CD4-positive, alpha-beta T cell (primary cell): ENCODE data around the gene MOXD1. TPM values are rescaled to one million over a fixed set of nuclear protein-coding genes. Genes with fewer than 3 reads are reported as not detected.

Experiments used
- ATAC-seq: fragments of 200-7000 bp; cut with Tn5 transposase; one replicate; pipeline ENCODE4 v1.10.0; 2022; ENCODE audit warnings: mild to moderate bottlenecking; ENCODE audit not compliant: poor library complexity
- CTCF ChIA-PET: fragments of 350-600 bp; sonication (Branson Sonifier 250); formaldehyde crosslinking; loops from one replicate; lab custom pipeline; 2021; ENCODE audit warnings: antibody characterized with exemption, inconsistent platforms; lab: Charles Lee
- POLR2A ChIA-PET: fragments of 350-600 bp; sonication (Branson Sonifier 250); formaldehyde crosslinking; loops from one replicate; lab custom pipeline; 2021; ENCODE audit warnings: antibody characterized with exemption, inconsistent platforms; lab: Charles Lee
- DNase-seq, 14 experiments: peaks; one replicate each; pipeline ENCODE4 v3.0.0-alpha.2; 2013 to 2020; ENCODE audit warnings: mixed read lengths in 2 of 14
- H3K27ac ChIP-seq, 2 donors: one replicate each; pipeline versions ENCODE4 v1.5.1 to v1.7.0; 2013; ENCODE audit warnings: low read length in 2 of 2, low read depth in 1 of 2, mild to moderate bottlenecking in 1 of 2
- H3K27me3 ChIP-seq, 2 experiments: 1 replicate in 1 of 2; 2 replicates in 1 of 2; pipeline versions ENCODE4 v1.6.1 to v1.7.0; 2013; ENCODE audit warnings: low read length in 2 of 2, control low read depth in 1 of 2, mild to moderate bottlenecking in 1 of 2, moderate library complexity in 1 of 2; ENCODE audit not compliant: insufficient read depth in 2 of 2, control insufficient read depth in 1 of 2
- H3K36me3 ChIP-seq: one replicate; pipeline ENCODE4 v1.6.1; 2013; ENCODE audit warnings: low read length, control low read depth; ENCODE audit not compliant: insufficient read depth
- H3K4me1 ChIP-seq: one replicate; pipeline ENCODE4 v1.6.1; 2013; ENCODE audit warnings: low read length, control low read depth; ENCODE audit not compliant: insufficient read depth
- H3K4me3 ChIP-seq: one replicate; pipeline ENCODE4 v1.5.1; 2013; ENCODE audit warnings: mild to moderate bottlenecking, low read length, moderate library complexity
- H3K9me3 ChIP-seq, 2 experiments: 1 replicate in 1 of 2; 2 replicates in 1 of 2; pipeline versions ENCODE4 v1.6.1 to v1.7.0; 2013; ENCODE audit warnings: low read length in 2 of 2, mild to moderate bottlenecking in 2 of 2, control low read depth in 1 of 2, moderate library complexity in 1 of 2; ENCODE audit not compliant: control insufficient read depth in 1 of 2, insufficient read depth in 1 of 2
- H3K27ac Mint-ChIP-seq: one replicate; pipeline ENCODE4 v1.8.0; 2020; ENCODE audit warnings: mixed read lengths
- H3K27me3 Mint-ChIP-seq: one replicate; pipeline ENCODE4 v1.8.0; 2021; ENCODE audit warnings: mixed read lengths
- H3K36me3 Mint-ChIP-seq: one replicate; pipeline ENCODE4 v1.8.0; 2021; ENCODE audit warnings: low read depth, mixed read lengths
- H3K4me1 Mint-ChIP-seq: one replicate; pipeline ENCODE4 v1.8.0; 2021; ENCODE audit warnings: low read depth, mixed read lengths
- H3K4me3 Mint-ChIP-seq: one replicate; pipeline ENCODE4 v1.8.0; 2020; ENCODE audit warnings: mild to moderate bottlenecking, mixed read lengths
- H3K9me3 Mint-ChIP-seq: one replicate; pipeline ENCODE4 v1.8.0; 2020; ENCODE audit warnings: mixed read lengths
- CTCF ChIP-seq: fragments of 200-600 bp; IDR thresholded peaks from one replicate; pipeline ENCODE4 v1.8.0; 2022; ENCODE audit warnings: antibody characterized with exemption, mild to moderate bottlenecking
- intact Hi-C, 2 experiments: fragments of 100-400 bp; cut with DNase I in 1 of 2; cut with micrococcal nuclease in 1 of 2; formaldehyde crosslinking; loops; one replicate each; pipeline versions ENCODE4 v1.15.1 to v1.9.0; 2023 to 2025; cut with DNase I, micrococcal nuclease
- total RNA-seq, 174 experiments: library from RNA in 2 of 174; stranded (reverse) in 2 of 174; gene quantifications; one replicate each; pipeline ENCODE4 v1.2.3 and lab custom pipeline; 2021 to 2026

The MOXD1 gene
- total RNA-seq, 2 experiments from 2014 or later: not detected

- Histone ChIP-seq H3K4me3 (no peak overlapping the region), H3K9me3 (peaks cover 0 to 2% of the 10 kb centered on the region in 2 experiments), H3K36me3 (no peaks in the 10 kb centered on the region), H3K27ac (no peak overlapping the region), H3K27me3 (no peaks in the 10 kb centered on the region), H3K4me1 (no peaks in the 10 kb centered on the region)
- no peaks in the 10 kb centered on the region for H3K9me3 Mint-ChIP-seq
- no peak overlapping the region for H3K27ac Mint-ChIP-seq
- H3K36me3 Mint-ChIP-seq: no peaks in the 10 kb centered on the region
- DNase-seq (no peak), ATAC-seq (no peak)
- CTCF ChIA-PET: no interaction called here
- H3K4me3 Mint-ChIP-seq: no peak overlapping the region
- no peaks in the 10 kb centered on the region for H3K4me1 Mint-ChIP-seq
- POLR2A ChIA-PET: no interaction called here
- TF ChIP-seq CTCF: no peak
- intact Hi-C loops: no loop called here
- peaks cover 28% of the 10 kb centered on the region for H3K27me3 Mint-ChIP-seq
Measured at GRCh38 chr6:132388291-132388690, 13.0 kb downstream of the MOXD1 start.

GRCh38 chr6:132382630-132383175 lies 18.6 kb downstream of the MOXD1 start:
- Mint-ChIP-seq H3K27me3 (peaks cover 39% of the 10 kb centered on the region), H3K27ac (no peak overlapping the region), H3K36me3 (no peaks in the 10 kb centered on the region), H3K4me1 (no peaks in the 10 kb centered on the region), H3K4me3 (no peak overlapping the region), H3K9me3 (no peaks in the 10 kb centered on the region)
- DNase-seq (no peak), ATAC-seq (no peak)
- H3K36me3 ChIP-seq: no peaks in the 10 kb centered on the region
- H3K9me3 ChIP-seq: peaks cover 0 to 3% of the 10 kb centered on the region in 2 experiments
- H3K4me1 ChIP-seq: no peaks in the 10 kb centered on the region
- intact Hi-C loops: no loop called here
- POLR2A ChIA-PET: no interaction called here
- CTCF ChIA-PET: interaction anchor here (1.4 to 1.6 kb wide), 2 partner anchors 8 to 103 kb away, joined by 3 to 4 read pairs; no protein-coding TSS in a partner anchor
- TF ChIP-seq CTCF: no peak
- no peak overlapping the region for H3K27ac ChIP-seq
- H3K27me3 ChIP-seq: peaks cover 0 to 7% of the 10 kb centered on the region in 2 experiments
- H3K4me3 ChIP-seq: no peak overlapping the region

- no peak for TF ChIP-seq CTCF
- peaks cover 38% of the 10 kb centered on the region for H3K27me3 Mint-ChIP-seq
- peaks cover 0 to 6% of the 10 kb centered on the region in 2 experiments for H3K9me3 ChIP-seq
Measured at GRCh38 chr6:132381381-132381780, 19.9 kb downstream of the MOXD1 start.

More at GRCh38 chr6:132381381-132381780, 19.9 kb downstream of the MOXD1 start:
- POLR2A ChIA-PET: no interaction called here
- Histone ChIP-seq H3K4me1 (no peaks in the 10 kb centered on the region), H3K4me3 (no peak overlapping the region), H3K36me3 (no peaks in the 10 kb centered on the region), H3K27ac (no peak overlapping the region), H3K27me3 (peaks cover 0 to 7% of the 10 kb centered on the region in 2 experiments)
- Mint-ChIP-seq H3K9me3 (no peaks in the 10 kb centered on the region), H3K4me1 (no peaks in the 10 kb centered on the region), H3K36me3 (no peaks in the 10 kb centered on the region), H3K27ac (no peak overlapping the region), H3K4me3 (no peak overlapping the region)
- DNase-seq (no peak), ATAC-seq (no peak)
- intact Hi-C loops: no loop called here
- CTCF ChIA-PET: interaction anchor here (1.6 kb wide), 1 partner anchor 10 kb away, joined by 3 read pairs; no protein-coding TSS in a partner anchor
